PFSK-1 (cell line): ENCODE results near the gene MORC4.

Source experiments
- POLR2AphosphoS5 ChIP-seq: IDR thresholded peaks from 2 replicates; pipeline ENCODE4 v1.6.1; 2012; ENCODE audit warnings: low read depth, mild to moderate bottlenecking, control low read depth, low read length, moderate library complexity
- REST ChIP-seq, 2 experiments: IDR thresholded peaks; 2 replicates each; pipeline versions ENCODE4 v1.6.1 to v1.8.0; 2011 to 2012; ENCODE audit warnings: low read depth in 2 of 2, low read length in 2 of 2, control low read depth in 1 of 2, inconsistent platforms in 1 of 2, mild to moderate bottlenecking in 1 of 2, moderate library complexity in 1 of 2; ENCODE audit not compliant: insufficient read depth in 1 of 2
- TAF1 ChIP-seq: IDR thresholded peaks from 2 replicates; pipeline ENCODE4 v1.6.1; 2012; ENCODE audit warnings: low read length, control low read depth, borderline replicate concordance; ENCODE audit not compliant: insufficient read depth

GRCh38 chrX:106933538-106933961, 66.5 kb downstream of the MORC4 start:
- TF ChIP-seq REST (IDR thresholded peaks at IDR 0.05; ENCODE audit: insufficient read depth in 1 of 2, low read depth in 2 of 2, low read length in 2 of 2) (no peak), POLR2AphosphoS5 (no peak), TAF1 (no peak)
